ENCODE results near the gene XXYLT1.
A peak's percentile ranks its signal among the peaks of the same experiment; 100 is the strongest.

Gene XXYLT1

GRCh38 chr3:195270817-195271409 is at the start of gene XXYLT1:
Gene XXYLT1, minus strand, starts transcription at chr3:195271159. Its CDS starts 101 bp downstream, at chr3:195271058.
- H3K27me3 ChIP-seq (ENCODE audit: low read length) = no peaks in the 10 kb centered on the region

GRCh38 chr3:195319060-195319459 is 48.1 kb upstream of the XXYLT1 start:
- H3K9me3 ChIP-seq (ENCODE audit: insufficient read depth, low read length) = peaks cover 18% of the 10 kb centered on the region; the same call in 1 of the 2 replicates
- no peaks in the 10 kb centered on the region for H3K9me2 ChIP-seq (replicated peaks; ENCODE audit: insufficient read depth, low read length)
- no peaks in the 10 kb centered on the region for H4K20me1 ChIP-seq (ENCODE audit: low read depth, low read length)
- H3K4me3 ChIP-seq (ENCODE audit: insufficient read depth, low read length, poor library complexity, severe bottlenecking) = no peak overlapping the region
- H2AFZ ChIP-seq (ENCODE audit: low read depth, low read length, severe bottlenecking) = no peak overlapping the region
- TF ChIP-seq EZH2phosphoT487 (conservative IDR thresholded peaks at IDR 0.05; ENCODE audit: low read length) = no peak
- no peak for TF ChIP-seq CTCF (IDR thresholded peaks at IDR 0.05; ENCODE audit: insufficient read depth, low read length, poor library complexity, severe bottlenecking)
- H3K4me2 ChIP-seq (ENCODE audit: low read depth, low read length, poor library complexity, severe bottlenecking) = no peak overlapping the region
- no peaks in the 10 kb centered on the region; the same call in 1 of the 2 replicates for H3F3A ChIP-seq (ENCODE audit: insufficient read depth)
- H3K9ac ChIP-seq (ENCODE audit: low read length) = no peak overlapping the region
- H3K36me3 ChIP-seq (ENCODE audit: low read length) = peaks cover 50% of the 10 kb centered on the region
- no peaks in the 10 kb centered on the region for H3K27me3 ChIP-seq (ENCODE audit: low read length)
- no peaks in the 10 kb centered on the region for H3K79me2 ChIP-seq (ENCODE audit: insufficient read depth, low read length)
- H3K27ac ChIP-seq (ENCODE audit: low read depth, low read length) = no peak overlapping the region

More at GRCh38 chr3:195270817-195271409, at the start of gene XXYLT1:
- Histone ChIP-seq H3K9me2 (replicated peaks; ENCODE audit: insufficient read depth, low read length) (no peaks in the 10 kb centered on the region), H3K36me3 (ENCODE audit: low read length) (no peaks in the 10 kb centered on the region), H3F3A (ENCODE audit: insufficient read depth) (peaks cover 16% of the 10 kb centered on the region; the same call in 1 of the 2 replicates), H3K4me3 (ENCODE audit: insufficient read depth, low read length, poor library complexity, severe bottlenecking) (peak within 1 kb of the TSS; percentile 82), H3K9ac (ENCODE audit: low read length) (peak within 1 kb of the TSS; percentile 81), H2AFZ (ENCODE audit: low read depth, low read length, severe bottlenecking) (peak within 1 kb of the TSS; percentile 100), H3K4me2 (ENCODE audit: low read depth, low read length, poor library complexity, severe bottlenecking) (peak within 1 kb of the TSS; percentile 97), H3K9me3 (ENCODE audit: insufficient read depth, low read length) (no peaks in the 10 kb centered on the region), H3K79me2 (ENCODE audit: insufficient read depth, low read length) (no peaks in the 10 kb centered on the region), H4K20me1 (ENCODE audit: low read depth, low read length) (peaks cover 5% of the 10 kb centered on the region; the same call in 1 of the 2 replicates), H3K27ac (ENCODE audit: low read depth, low read length) (peak within 1 kb of the TSS; percentile 82)
- TF ChIP-seq EZH2phosphoT487 (conservative IDR thresholded peaks at IDR 0.05; ENCODE audit: low read length) = no peak
- peak; percentile 63 for TF ChIP-seq CTCF (IDR thresholded peaks at IDR 0.05; ENCODE audit: insufficient read depth, low read length, poor library complexity, severe bottlenecking)

- no peaks in the 10 kb centered on the region for H3K9me3 ChIP-seq (ENCODE audit: insufficient read depth, low read length)
- peaks cover 13% of the 10 kb centered on the region; the same call in 1 of the 2 replicates for H3F3A ChIP-seq (ENCODE audit: insufficient read depth)
- H3K9me2 ChIP-seq (replicated peaks; ENCODE audit: insufficient read depth, low read length) = no peaks in the 10 kb centered on the region
- no peak overlapping the region for H3K27ac ChIP-seq (ENCODE audit: low read depth, low read length)
- no peak overlapping the region for H2AFZ ChIP-seq (ENCODE audit: low read depth, low read length, severe bottlenecking)
- no peak overlapping the region for H3K9ac ChIP-seq (ENCODE audit: low read length)
- no peak for TF ChIP-seq EZH2phosphoT487 (conservative IDR thresholded peaks at IDR 0.05; ENCODE audit: low read length)
- TF ChIP-seq CTCF (IDR thresholded peaks at IDR 0.05; ENCODE audit: insufficient read depth, low read length, poor library complexity, severe bottlenecking) = no peak
- H3K36me3 ChIP-seq (ENCODE audit: low read length) = peaks cover 19% of the 10 kb centered on the region; the same call in 1 of the 2 replicates
- H3K27me3 ChIP-seq (ENCODE audit: low read length) = no peaks in the 10 kb centered on the region
- no peaks in the 10 kb centered on the region for H4K20me1 ChIP-seq (ENCODE audit: low read depth, low read length)
- no peak overlapping the region for H3K4me3 ChIP-seq (ENCODE audit: insufficient read depth, low read length, poor library complexity, severe bottlenecking)
- H3K79me2 ChIP-seq (ENCODE audit: insufficient read depth, low read length) = no peaks in the 10 kb centered on the region
- H3K4me2 ChIP-seq (ENCODE audit: low read depth, low read length, poor library complexity, severe bottlenecking) = no peak overlapping the region
Observed at GRCh38 chr3:195312714-195313113, 41.8 kb upstream of the XXYLT1 start.

All from SU-DHL-6 (cell line).